ENCODE results near the gene NMUR1. TPM values are rescaled to one million over a fixed set of nuclear protein-coding genes. Genes with fewer than 3 reads are reported as not detected.

The NMUR1 gene
- total and polyA plus RNA-seq, 2 experiments from 2014 or later, result 0.29 to 0.59 TPM

DNA sequence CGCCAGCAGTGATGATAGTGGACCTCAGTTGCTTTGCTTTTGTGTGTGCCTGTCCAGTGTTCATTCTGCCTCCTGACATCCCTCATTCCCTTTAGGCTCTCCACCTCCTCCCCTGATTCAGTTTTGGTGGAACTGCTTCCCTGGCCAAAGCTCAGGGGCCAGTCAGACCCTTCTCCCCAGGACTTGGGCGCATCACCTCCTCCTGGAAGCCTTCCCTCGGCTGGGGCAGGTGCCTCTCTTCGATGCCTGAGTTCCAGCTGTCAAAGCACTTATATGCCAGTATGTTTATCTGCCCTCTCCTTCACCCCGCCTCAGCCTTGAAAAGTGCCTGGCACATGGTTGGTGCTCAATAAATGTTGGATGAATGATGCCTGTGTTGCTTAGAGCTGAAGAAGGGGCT lies 11.5 kb downstream of the NMUR1 start (continued):
- TF ChIP-seq, protein P1, sequence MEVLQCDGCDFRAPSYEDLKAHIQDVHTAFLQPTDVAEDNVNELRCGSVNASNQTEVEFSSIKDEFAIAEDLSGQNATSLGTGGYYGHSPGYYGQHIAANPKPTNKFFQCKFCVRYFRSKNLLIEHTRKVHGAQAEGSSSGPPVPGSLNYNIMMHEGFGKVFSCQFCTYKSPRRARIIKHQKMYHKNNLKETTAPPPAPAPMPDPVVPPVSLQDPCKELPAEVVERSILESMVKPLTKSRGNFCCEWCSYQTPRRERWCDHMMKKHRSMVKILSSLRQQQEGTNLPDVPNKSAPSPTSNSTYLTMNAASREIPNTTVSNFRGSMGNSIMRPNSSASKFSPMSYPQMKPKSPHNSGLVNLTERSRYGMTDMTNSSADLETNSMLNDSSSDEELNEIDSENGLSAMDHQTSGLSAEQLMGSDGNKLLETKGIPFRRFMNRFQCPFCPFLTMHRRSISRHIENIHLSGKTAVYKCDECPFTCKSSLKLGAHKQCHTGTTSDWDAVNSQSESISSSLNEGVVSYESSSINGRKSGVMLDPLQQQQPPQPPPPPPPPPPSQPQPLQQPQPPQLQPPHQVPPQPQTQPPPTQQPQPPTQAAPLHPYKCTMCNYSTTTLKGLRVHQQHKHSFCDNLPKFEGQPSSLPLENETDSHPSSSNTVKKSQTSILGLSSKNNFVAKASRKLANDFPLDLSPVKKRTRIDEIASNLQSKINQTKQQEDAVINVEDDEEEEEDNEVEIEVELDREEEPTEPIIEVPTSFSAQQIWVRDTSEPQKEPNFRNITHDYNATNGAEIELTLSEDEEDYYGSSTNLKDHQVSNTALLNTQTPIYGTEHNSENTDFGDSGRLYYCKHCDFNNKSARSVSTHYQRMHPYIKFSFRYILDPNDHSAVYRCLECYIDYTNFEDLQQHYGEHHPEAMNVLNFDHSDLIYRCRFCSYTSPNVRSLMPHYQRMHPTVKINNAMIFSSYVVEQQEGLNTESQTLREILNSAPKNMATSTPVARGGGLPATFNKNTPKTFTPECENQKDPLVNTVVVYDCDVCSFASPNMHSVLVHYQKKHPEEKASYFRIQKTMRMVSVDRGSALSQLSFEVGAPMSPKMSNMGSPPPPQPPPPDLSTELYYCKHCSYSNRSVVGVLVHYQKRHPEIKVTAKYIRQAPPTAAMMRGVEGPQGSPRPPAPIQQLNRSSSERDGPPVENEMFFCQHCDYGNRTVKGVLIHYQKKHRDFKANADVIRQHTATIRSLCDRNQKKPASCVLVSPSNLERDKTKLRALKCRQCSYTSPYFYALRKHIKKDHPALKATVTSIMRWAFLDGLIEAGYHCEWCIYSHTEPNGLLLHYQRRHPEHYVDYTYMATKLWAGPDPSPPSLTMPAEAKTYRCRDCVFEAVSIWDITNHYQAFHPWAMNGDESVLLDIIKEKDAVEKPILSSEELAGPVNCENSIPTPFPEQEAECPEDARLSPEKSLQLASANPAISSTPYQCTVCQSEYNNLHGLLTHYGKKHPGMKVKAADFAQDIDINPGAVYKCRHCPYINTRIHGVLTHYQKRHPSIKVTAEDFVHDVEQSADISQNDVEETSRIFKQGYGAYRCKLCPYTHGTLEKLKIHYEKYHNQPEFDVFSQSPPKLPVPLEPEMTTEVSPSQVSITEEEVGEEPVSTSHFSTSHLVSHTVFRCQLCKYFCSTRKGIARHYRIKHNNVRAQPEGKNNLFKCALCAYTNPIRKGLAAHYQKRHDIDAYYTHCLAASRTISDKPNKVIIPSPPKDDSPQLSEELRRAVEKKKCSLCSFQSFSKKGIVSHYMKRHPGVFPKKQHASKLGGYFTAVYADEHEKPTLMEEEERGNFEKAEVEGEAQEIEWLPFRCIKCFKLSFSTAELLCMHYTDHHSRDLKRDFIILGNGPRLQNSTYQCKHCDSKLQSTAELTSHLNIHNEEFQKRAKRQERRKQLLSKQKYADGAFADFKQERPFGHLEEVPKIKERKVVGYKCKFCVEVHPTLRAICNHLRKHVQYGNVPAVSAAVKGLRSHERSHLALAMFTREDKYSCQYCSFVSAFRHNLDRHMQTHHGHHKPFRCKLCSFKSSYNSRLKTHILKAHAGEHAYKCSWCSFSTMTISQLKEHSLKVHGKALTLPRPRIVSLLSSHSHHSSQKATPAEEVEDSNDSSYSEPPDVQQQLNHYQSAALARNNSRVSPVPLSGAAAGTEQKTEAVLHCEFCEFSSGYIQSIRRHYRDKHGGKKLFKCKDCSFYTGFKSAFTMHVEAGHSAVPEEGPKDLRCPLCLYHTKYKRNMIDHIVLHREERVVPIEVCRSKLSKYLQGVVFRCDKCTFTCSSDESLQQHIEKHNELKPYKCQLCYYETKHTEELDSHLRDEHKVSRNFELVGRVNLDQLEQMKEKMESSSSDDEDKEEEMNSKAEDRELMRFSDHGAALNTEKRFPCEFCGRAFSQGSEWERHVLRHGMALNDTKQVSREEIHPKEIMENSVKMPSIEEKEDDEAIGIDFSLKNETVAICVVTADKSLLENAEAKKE (CRISPR knock-in tag; IDR thresholded peaks at IDR 0.05), result no peak

DNA sequence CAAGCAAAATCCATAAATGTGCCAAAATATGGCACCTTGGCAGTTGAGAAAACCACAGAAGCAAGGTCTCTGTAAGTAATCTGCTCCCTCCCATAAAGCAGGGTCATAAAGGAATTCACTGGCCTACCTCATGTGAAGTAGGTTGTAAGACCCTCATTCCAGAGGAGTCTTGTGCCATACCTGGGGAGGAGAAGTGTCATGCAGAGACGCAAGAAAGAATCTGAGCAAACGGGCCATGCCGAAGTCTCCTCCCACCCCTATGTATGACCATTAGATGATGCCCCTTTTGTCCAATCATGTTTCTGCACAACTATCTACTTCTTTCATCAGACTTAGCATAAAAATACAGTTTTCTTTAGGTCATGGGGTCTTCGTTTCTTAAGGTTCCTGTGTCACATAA lies 14.6 kb downstream of the NMUR1 start:
- Histone ChIP-seq H3K4me2 (no peak overlapping the region), H3K4me3 (no peak overlapping the region), H3F3A (replicated peaks; ENCODE audit: low read depth) (no peaks in the 10 kb centered on the region), H3K36me3 (ENCODE audit: insufficient read depth) (no peaks in the 10 kb centered on the region), H2AFZ (no peak overlapping the region), H3K27me3 (ENCODE audit: insufficient read depth) (0 out of 2 replicates have a peak, but pooled peaks cover 7% of the 10 kb centered on the region), H4K20me1 (replicated peaks; ENCODE audit: insufficient read depth) (no peaks in the 10 kb centered on the region), H3K4me1 (ENCODE audit: insufficient read depth) (peaks cover 18% of the 10 kb centered on the region; the same call in 1 of the 2 replicates), H3K79me2 (replicated peaks; ENCODE audit: insufficient read depth) (no peaks in the 10 kb centered on the region), H3K9me2 (ENCODE audit: insufficient read depth) (no peaks in the 10 kb centered on the region), H3K27ac (ENCODE audit: low read depth) (no peak overlapping the region)
- H3K36me3 Mint-ChIP-seq (ENCODE audit: low read depth), result no peaks in the 10 kb centered on the region
- 0 out of 3 replicates have a peak overlapping the region, but pooled peaks have one; percentile 96 for H3K4me3 Mint-ChIP-seq
- peaks cover 15% of the 10 kb centered on the region for H3K4me1 Mint-ChIP-seq
- DNase-seq (ENCODE audit: low spot score), result no peak
- ATAC-seq, result no peak
- H3K9me3 Mint-ChIP-seq, result no peaks in the 10 kb centered on the region
- peaks cover 10% of the 10 kb centered on the region for H3K27me3 Mint-ChIP-seq (ENCODE audit: insufficient read depth, low read depth, poor library complexity)
- no peak overlapping the region for H3K27ac Mint-ChIP-seq
- TF ChIP-seq POLR2AphosphoS5 (IDR thresholded peaks at IDR 0.05; ENCODE audit: low read depth) (no peak), NANOG (IDR thresholded peaks at IDR 0.05; ENCODE audit: borderline replicate concordance) (no peak), STAT1 (IDR thresholded peaks at IDR 0.05; ENCODE audit: unreplicated experiment) (no peak), EZH2 (IDR thresholded peaks at IDR 0.05; ENCODE audit: low read depth, unreplicated experiment) (no peak), EZH2phosphoT487 (IDR thresholded peaks at IDR 0.05; ENCODE audit: unreplicated experiment) (no peak), ZNF114 (CRISPR knock-in tag; IDR thresholded peaks at IDR 0.05) (no peak)
- TF ChIP-seq, protein P2, sequence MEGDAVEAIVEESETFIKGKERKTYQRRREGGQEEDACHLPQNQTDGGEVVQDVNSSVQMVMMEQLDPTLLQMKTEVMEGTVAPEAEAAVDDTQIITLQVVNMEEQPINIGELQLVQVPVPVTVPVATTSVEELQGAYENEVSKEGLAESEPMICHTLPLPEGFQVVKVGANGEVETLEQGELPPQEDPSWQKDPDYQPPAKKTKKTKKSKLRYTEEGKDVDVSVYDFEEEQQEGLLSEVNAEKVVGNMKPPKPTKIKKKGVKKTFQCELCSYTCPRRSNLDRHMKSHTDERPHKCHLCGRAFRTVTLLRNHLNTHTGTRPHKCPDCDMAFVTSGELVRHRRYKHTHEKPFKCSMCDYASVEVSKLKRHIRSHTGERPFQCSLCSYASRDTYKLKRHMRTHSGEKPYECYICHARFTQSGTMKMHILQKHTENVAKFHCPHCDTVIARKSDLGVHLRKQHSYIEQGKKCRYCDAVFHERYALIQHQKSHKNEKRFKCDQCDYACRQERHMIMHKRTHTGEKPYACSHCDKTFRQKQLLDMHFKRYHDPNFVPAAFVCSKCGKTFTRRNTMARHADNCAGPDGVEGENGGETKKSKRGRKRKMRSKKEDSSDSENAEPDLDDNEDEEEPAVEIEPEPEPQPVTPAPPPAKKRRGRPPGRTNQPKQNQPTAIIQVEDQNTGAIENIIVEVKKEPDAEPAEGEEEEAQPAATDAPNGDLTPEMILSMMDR (conservative IDR thresholded peaks at IDR 0.05; ENCODE audit: low read depth in 2 of 2), result no peak
- TF ChIP-seq, protein P1 (CRISPR knock-in tag; IDR thresholded peaks at IDR 0.05), result no peak
